Endodermal cell (in vitro differentiated cells): ENCODE data around the gene USB1. TPM values are rescaled to one million over a fixed set of nuclear protein-coding genes. Genes with fewer than 3 reads are reported as not detected.

Experiments used
- DNase-seq: peaks from one replicate; pipeline ENCODE4 v3.0.0-alpha.2; 2017
- H3K27ac ChIP-seq: 2 replicates; pipeline ENCODE4 v1.5.1; 2013; ENCODE audit warnings: mild to moderate bottlenecking, low read depth, low read length, moderate library complexity
- H3K27me3 ChIP-seq: 2 replicates; pipeline ENCODE4 v1.6.1; 2013; ENCODE audit warnings: mild to moderate bottlenecking, low read length, moderate library complexity; ENCODE audit not compliant: insufficient read depth, control insufficient read depth, poor library complexity, severe bottlenecking
- H3K36me3 ChIP-seq: 2 replicates; pipeline ENCODE4 v1.7.0; 2013; ENCODE audit warnings: mild to moderate bottlenecking, low read length, moderate library complexity; ENCODE audit not compliant: control insufficient read depth, insufficient read depth
- H3K4me1 ChIP-seq: one replicate; pipeline ENCODE4 v1.7.0; 2013; ENCODE audit warnings: low read length; ENCODE audit not compliant: control insufficient read depth, insufficient read depth
- H3K4me3 ChIP-seq: 2 replicates; pipeline ENCODE4 v1.5.1; 2013; ENCODE audit warnings: mild to moderate bottlenecking, low read length, moderate library complexity
- H3K9ac ChIP-seq: 2 replicates; pipeline ENCODE4 v1.6.1; 2013; ENCODE audit warnings: mild to moderate bottlenecking, low read length, moderate library complexity; ENCODE audit not compliant: poor library complexity, severe bottlenecking; ENCODE audit errors: extremely low read depth
- H3K9me3 ChIP-seq: 2 replicates; pipeline ENCODE4 v1.6.1; 2013; ENCODE audit warnings: mild to moderate bottlenecking, low read length, moderate library complexity; ENCODE audit not compliant: control insufficient read depth
- H3K27ac Mint-ChIP-seq: 2 replicates; pipeline ENCODE4 v1.8.0; 2020; ENCODE audit warnings: mixed read lengths
- H3K27me3 Mint-ChIP-seq: 2 replicates; pipeline ENCODE4 v1.8.0; 2021; ENCODE audit warnings: mild to moderate bottlenecking, mixed read lengths; ENCODE audit not compliant: insufficient read depth
- H3K36me3 Mint-ChIP-seq: 2 replicates; pipeline ENCODE4 v1.8.0; 2020; ENCODE audit warnings: low read depth, mixed read lengths
- H3K4me1 Mint-ChIP-seq: 2 replicates; pipeline ENCODE4 v1.8.0; 2020; ENCODE audit warnings: mixed read lengths
- H3K4me3 Mint-ChIP-seq: 2 replicates; pipeline ENCODE4 v1.8.0; 2020; ENCODE audit warnings: mild to moderate bottlenecking, moderate library complexity, mixed read lengths
- H3K9me3 Mint-ChIP-seq: 2 replicates; pipeline ENCODE4 v1.8.0; 2020; ENCODE audit warnings: mild to moderate bottlenecking, mixed read lengths
- WGBS, 2 experiments: methylation state at CpG; one replicate each; pipeline versions ENCODE4 v1.1.5 to v1.1.7; 2013; ENCODE audit warnings: missing lambda C conversion rate in 2 of 2, mixed read lengths in 1 of 2; ENCODE audit not compliant: insufficient coverage in 1 of 2, insufficient read length in 1 of 2; 5-methylcytosine and 5-hydroxymethylcytosine counted together
- total RNA-seq, 2 donors: library from RNA; stranded (reverse); fragmentation: NEBNext Ultra II Directional in 1 of 2; extraction: Animal tissue kit (Norgen Biotek cat#: 25700) in 1 of 2; gene quantifications; 2 replicates in 1 of 2; 3 replicates in 1 of 2; pipeline ENCODE4 v1.2.1, GENCODE V29; 2021
- TF ChIP-seq, protein P1 (sequence below): fragments of 200-600 bp; sonication (generic); conservative IDR thresholded peaks from 2 replicates; pipeline ENCODE4 v1.5.0; 2021; ENCODE audit warnings: antibody characterized with exemption, mild to moderate bottlenecking

The USB1 gene
- total RNA-seq, 2 donors from 2014 or later: 139 to 163 TPM

DNA sequence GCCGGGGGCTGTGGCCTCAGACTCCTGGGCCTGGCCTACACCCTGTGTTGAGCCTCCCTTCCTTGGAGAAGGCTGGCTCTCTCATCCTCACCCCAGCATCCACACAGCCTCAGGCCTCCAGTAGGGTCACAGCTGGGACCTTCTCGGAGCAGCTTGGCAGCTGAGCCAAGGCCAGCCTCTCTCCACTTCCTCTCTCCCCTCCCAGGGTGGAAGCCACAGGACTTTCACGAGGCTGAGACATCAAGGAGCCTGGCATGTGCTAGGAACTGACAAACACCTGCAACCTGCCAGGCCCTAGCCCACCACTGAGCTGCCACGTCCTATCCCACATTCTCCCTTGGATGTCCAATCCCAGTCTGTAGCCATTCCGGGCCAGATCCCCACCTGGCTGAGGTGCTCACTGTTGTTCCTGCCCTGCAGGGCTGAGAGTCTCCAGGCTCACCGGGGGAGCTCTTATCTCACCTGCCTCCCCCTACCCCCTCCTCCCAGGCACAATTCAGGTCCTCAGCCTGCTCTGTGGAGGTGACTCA lies 27.4 kb downstream of the USB1 start:
- H3K4me1 ChIP-seq: peaks cover 26% of the 10 kb centered on the region
- TF ChIP-seq, protein P1, sequence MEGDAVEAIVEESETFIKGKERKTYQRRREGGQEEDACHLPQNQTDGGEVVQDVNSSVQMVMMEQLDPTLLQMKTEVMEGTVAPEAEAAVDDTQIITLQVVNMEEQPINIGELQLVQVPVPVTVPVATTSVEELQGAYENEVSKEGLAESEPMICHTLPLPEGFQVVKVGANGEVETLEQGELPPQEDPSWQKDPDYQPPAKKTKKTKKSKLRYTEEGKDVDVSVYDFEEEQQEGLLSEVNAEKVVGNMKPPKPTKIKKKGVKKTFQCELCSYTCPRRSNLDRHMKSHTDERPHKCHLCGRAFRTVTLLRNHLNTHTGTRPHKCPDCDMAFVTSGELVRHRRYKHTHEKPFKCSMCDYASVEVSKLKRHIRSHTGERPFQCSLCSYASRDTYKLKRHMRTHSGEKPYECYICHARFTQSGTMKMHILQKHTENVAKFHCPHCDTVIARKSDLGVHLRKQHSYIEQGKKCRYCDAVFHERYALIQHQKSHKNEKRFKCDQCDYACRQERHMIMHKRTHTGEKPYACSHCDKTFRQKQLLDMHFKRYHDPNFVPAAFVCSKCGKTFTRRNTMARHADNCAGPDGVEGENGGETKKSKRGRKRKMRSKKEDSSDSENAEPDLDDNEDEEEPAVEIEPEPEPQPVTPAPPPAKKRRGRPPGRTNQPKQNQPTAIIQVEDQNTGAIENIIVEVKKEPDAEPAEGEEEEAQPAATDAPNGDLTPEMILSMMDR: no peak
- peaks cover 12% of the 10 kb centered on the region for H3K36me3 ChIP-seq
- H3K27ac ChIP-seq: no peak overlapping the region
- peak; percentile 79 for DNase-seq
- Mint-ChIP-seq H3K9me3 (no peaks in the 10 kb centered on the region), H3K27me3 (no peaks in the 10 kb centered on the region), H3K27ac (peak overlapping the region; percentile 83), H3K4me3 (peak overlapping the region; percentile 76), H3K36me3 (peaks cover 9% of the 10 kb centered on the region), H3K4me1 (peaks cover 51% of the 10 kb centered on the region)
- no peaks in the 10 kb centered on the region for H3K9me3 ChIP-seq
- H3K9ac ChIP-seq: no peak overlapping the region
- H3K27me3 ChIP-seq: no peaks in the 10 kb centered on the region
- 78 to 88% methylated on average over 1 to 6 of the region's 6 CpGs for WGBS, 2 experiments
- H3K4me3 ChIP-seq: no peak overlapping the region

DNA sequence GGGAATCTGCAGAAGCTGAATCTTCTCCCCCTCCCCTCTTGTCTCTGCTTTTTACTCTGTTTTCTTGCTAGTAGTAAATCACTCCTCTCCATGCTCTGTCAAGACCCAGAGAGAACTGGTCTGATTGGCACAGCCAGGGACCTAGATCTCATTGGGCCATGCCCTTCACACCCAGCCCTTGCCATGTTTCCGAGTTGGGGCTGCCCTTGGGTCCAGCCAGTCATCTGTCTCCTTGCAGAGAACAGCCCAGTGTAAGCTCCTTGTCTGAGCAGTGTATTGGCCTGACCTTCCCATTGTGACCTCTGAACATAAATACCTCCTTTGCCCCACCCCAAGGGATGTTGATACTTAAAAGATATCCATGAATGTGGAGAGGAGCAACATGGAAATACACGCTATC lies 28.2 kb downstream of the USB1 start:
- peaks cover 48% of the 10 kb centered on the region for H3K4me1 Mint-ChIP-seq
- peaks cover 23% of the 10 kb centered on the region for H3K4me1 ChIP-seq
- no peaks in the 10 kb centered on the region for H3K27me3 ChIP-seq
- no peak overlapping the region for H3K27ac Mint-ChIP-seq
- H3K4me3 Mint-ChIP-seq: peak overlapping the region; percentile 76
- H3K36me3 ChIP-seq: peaks cover 12% of the 10 kb centered on the region
- H3K27ac ChIP-seq: no peak overlapping the region
- H3K27me3 Mint-ChIP-seq: no peaks in the 10 kb centered on the region
- H3K9ac ChIP-seq: no peak overlapping the region
- H3K9me3 Mint-ChIP-seq: no peaks in the 10 kb centered on the region
- TF ChIP-seq, protein P1: no peak
- DNase-seq: no peak
- WGBS, 2 experiments: 90 to 91% methylated on average over 1 to 2 of the region's 2 CpGs
- peaks cover 9% of the 10 kb centered on the region for H3K36me3 Mint-ChIP-seq
- H3K4me3 ChIP-seq: no peak overlapping the region
- H3K9me3 ChIP-seq: no peaks in the 10 kb centered on the region

DNA sequence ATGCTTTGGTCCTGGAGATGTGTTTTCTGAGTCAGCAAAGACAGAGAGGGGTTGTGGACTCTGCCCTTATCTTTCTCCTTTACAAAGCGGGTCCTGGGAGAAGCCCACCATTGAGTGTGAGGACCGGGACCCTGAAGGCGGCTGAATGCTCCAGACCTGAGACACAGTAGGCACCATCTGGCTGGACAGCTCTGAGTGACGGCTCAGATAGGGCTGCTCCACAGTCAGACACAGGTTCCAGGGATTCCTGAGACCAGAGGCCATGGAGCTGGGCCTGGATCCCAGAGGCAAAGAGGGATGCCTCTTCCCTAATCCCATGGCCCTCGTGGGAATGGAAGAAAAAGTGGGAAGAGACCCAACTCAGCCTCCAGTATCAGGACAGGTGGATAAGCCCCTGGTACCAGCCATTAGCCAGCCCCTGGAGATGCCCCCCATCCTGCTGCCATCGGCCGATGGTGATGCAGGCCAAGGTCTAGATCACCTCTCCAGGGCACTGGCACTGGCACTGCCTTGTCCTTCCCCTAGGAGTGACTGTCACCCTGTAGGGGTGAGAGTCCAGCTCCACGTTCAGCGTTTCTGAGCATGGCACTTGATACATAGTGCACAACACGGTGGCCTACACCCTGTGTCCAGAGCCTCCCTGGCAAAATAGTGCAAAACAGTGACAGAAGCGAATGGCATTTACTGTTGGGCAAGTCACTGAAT lies 29.1 kb downstream of the USB1 start:
- 93 to 96% methylated on average over 8 to 11 of the region's 11 CpGs for WGBS, 2 experiments
- Histone ChIP-seq H3K27me3 (no peaks in the 10 kb centered on the region), H3K36me3 (peaks cover 12% of the 10 kb centered on the region), H3K4me1 (peaks cover 21% of the 10 kb centered on the region), H3K27ac (no peak overlapping the region), H3K4me3 (no peak overlapping the region), H3K9ac (no peak overlapping the region), H3K9me3 (no peaks in the 10 kb centered on the region)
- no peak overlapping the region for H3K4me3 Mint-ChIP-seq
- TF ChIP-seq, protein P1: no peak
- peaks cover 9% of the 10 kb centered on the region for H3K36me3 Mint-ChIP-seq
- no peaks in the 10 kb centered on the region for H3K9me3 Mint-ChIP-seq
- H3K27ac Mint-ChIP-seq: no peak overlapping the region
- peaks cover 41% of the 10 kb centered on the region for H3K4me1 Mint-ChIP-seq
- no peaks in the 10 kb centered on the region for H3K27me3 Mint-ChIP-seq
- DNase-seq: no peak
